ENCODE results near the gene PCNX1.
"Not testable (repeated sequence)": the region's sequence is repeated elsewhere in the genome, so short reads cannot be mapped to it uniquely, and the experiment has no call there.

The PCNX1 gene

GRCh38 chr14:70907176-70907995 is at the start of gene PCNX1:
Gene PCNX1, plus strand, starts transcription at chr14:70907459. Its CDS starts 392 bp downstream, at chr14:70907851.
- peak; percentile 89 for DNase-seq

DNA sequence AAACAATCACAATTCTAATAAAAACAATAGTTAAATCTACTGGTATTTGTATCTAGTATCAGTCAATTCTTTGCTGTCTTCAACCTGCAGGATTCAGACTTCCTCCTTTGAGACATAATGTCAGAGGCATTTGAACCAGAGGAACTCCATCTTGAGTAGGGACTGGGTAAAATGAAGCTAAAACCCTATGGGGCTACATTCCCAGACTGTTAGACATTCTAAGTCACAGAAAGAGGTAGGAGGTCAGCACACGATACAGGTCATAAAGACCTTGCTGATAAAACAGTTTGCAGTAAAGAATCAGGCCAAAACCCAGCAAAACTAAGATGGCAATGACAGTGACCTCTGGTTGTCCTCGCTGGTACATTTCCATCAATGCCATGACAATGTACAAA is 49.8 kb upstream of the PCNX1 start:
- DNase-seq = no peak

GRCh38 chr14:70858641-70859040 is 48.6 kb upstream of the PCNX1 start:
- no peak for DNase-seq

DNA sequence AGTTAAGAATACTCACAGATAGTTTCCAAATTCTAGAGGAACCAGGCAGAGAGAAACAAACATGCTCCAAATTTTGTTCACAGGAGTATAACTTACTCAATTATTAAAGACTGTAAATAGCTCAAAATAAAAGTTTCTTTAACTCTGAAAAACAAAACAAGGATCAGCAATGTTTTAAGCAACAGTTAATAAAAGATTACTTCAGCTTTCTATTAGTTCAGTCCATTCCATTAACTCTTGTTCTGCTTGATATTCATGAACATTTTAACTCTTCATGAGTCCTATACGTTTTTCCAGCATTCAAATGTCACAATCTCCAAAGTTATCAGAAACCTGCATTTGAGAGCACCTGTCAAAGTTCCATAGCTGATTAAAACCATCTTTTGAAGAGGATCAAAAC is 40.3 kb upstream of the PCNX1 start:
- DNase-seq = not testable (repeated sequence)

DNA sequence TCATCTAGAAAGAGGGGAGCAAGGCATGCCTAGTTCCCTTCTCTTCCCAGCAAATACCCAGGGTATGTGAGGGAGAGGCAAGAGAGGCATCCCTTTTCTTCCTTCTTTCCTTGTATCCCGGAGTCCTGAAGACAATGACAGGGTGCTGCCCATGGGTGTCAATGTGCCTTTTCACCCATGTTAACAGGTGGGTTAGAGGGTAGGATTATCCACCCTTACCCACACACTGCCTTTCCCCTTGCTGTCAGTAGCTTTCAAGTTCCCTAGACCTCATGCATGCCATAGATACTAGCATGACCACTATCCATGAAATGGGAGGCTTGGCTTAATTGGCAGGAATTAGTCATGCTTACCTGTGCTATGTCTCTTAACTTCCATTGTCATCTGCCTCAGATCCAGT is 36.3 kb upstream of the PCNX1 start:
- no peak for DNase-seq

DNA sequence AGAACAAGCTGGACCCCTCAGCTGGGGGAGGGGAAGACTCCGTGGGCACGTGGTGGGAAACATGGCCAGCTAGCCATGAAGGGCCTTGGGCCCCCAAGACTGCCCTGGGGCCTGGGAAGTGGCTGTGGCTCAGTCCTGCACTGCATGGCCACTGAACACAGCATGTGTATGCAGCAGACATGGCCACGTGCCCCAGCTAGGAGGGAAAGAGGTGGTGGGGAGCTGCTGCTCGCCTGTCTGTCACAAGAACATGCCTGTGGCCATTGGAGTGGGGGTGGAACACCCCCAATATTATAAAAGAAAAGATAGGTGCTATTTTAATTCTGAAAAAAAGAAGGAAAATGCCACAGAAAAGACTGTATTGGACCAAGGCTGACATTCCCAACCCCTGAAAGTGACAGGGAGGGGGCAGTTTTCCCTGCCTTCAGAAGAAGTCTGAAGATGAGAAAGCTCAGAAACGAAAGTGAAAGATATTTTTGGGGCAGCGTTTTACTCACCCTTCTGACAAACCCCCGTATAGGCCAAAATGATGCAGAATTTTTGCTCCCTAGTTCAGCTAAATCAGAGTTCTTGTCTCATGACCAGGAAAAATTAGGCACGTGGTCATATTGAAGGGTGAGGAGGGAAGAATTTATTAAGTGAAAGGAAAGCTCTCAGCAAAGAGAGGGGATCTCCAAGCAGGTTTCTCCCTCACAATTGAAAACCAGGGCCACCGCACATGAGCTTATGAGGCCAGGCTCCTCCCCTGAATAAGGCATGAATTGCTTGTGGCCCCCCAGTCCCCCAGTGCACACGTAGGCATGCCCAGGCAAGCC is 35.2 kb upstream of the PCNX1 start:
- no peak for DNase-seq

DNA sequence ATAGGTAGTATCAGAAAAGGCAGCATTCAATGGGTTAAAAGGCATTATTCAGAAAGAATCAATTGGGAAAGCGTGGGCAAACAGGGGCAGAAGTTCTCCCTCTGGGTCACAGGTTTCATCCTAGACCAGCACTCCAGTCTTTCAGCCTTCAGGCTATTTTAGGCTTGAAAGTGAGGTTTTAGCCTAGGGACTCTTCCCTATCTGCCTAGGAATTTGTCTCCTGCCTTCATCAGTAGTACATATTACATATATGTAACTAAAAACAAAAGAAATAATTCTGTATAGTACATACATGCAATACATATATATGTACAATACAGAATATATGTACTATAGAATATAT is 34.6 kb upstream of the PCNX1 start:
- no peak for DNase-seq

GRCh38 chr14:70873627-70874026 is 33.6 kb upstream of the PCNX1 start:
- DNase-seq = no peak

GRCh38 chr14:70875811-70876460 is 31.3 kb upstream of the PCNX1 start:
- not testable (repeated sequence) for DNase-seq

GRCh38 chr14:70879448-70879847 is 27.8 kb upstream of the PCNX1 start:
- no peak for DNase-seq

DNA sequence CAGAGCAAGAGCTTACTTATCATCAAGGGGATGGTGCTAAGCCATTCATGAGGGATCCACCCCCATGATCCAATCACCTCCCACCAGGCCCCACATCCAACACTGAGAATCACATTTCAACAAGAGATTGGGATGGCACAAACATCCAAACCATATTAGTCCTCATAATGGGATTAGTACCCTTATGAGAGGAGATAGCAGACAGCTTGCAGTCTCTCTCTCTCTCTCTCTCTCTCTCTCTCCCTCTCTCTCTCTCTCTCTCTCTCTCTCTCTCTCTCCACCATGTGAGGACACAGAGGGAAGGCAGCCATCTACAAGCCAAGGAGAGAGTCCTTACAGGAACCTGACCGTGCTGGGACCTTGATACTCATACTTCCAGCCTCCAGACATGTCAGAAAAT is 26.4 kb upstream of the PCNX1 start:
- DNase-seq = not testable (repeated sequence)

DNA sequence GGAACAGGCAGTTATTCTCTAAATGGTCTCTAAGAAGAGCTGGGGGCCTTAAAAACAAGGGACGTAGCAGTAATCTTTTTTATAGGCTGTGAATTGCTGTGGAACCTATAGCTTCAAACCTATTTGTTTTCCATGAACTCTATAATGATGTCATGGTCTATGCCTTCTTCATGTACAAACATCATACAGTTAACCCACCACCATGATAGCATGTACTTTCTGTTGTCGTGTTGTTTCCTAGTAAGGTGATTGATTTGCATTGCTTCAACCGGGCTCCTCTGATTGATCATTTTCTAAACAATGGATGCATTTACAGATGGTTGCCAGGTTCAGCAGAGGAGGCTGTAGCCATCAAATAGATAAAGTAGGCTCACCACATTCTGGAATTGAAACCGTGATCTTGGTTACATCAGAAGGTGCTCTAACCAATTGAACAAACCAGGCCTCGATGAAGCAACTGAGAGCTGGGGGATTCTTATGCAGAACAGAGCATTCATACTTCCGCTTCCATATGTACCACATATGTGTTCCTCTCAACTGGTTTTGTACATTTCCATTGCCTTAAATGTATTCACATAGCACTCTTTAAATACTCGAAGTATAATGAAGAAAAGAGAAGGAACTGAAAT is 25.6 kb upstream of the PCNX1 start:
- no peak for DNase-seq

DNA sequence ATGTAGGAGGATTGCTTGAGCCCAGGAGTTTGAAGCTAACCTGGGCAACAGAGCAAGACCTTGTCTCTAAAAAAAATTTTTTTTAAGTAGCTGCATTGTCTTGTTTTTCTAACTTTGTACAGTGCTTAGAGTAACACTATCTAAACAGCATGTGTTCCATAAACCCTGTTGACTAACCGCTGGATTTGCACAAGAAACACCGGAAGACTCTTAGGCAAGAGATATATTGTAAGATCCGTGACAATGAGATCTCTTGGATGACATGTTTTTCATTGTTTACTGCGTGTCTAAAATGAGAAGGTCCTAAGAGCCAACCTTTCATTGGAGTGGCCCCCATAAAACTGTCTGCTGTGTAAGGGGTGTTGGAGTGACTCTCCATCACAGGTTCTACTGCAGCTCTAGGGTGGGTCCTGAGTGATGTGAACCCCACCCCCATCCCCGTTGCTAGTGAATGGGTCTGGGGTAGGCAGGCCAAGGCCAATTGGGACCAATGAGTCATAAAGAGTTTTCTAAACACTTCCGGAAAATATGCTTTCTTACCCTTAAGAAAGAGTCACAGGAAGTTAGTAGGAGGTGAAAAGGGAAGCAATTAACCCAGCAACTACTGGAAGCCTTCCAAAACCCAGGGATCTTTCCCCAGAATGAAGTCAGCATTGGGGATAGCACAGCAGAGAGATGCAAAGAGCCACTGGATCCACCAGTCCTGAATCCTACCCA is 24.3 kb upstream of the PCNX1 start:
- DNase-seq = no peak

DNA sequence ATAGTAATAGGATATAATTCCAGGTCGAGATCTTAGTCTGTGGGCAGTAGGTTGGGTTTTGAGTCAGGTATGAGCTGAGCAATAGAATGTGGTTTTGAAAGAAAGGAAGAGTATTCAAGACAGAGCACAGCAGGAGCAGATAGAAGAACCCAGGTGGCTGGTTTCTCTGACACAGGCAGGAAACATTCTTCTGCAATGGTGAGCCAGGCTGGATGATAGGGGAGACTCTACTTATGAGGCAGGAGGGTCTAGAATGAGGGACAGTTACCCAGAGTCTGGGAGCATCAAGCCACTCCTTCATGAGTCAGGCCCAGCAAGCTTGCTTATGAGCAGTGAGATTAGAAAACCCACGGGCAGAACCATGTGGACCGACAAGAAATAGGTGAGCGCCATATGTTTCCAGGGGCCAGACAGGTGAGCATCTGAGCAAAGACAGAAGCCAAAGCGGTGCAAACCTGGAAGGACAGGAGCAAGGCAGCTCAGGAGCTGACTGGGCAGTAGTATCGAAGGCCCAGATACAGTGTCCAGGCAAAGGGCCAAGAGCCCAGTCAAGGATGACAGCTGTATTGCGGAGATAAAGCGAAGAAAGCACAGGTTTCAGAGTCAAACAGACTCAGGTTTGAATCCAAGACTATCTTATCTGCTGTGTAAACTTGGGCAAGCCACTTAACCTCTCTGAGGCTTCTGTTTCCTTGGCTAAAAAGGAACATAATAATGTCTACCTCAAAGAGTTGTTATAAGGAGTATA is 22.5 kb upstream of the PCNX1 start:
- DNase-seq = no peak

GRCh38 chr14:70885343-70886022 is 21.8 kb upstream of the PCNX1 start:
- DNase-seq = no peak

DNA sequence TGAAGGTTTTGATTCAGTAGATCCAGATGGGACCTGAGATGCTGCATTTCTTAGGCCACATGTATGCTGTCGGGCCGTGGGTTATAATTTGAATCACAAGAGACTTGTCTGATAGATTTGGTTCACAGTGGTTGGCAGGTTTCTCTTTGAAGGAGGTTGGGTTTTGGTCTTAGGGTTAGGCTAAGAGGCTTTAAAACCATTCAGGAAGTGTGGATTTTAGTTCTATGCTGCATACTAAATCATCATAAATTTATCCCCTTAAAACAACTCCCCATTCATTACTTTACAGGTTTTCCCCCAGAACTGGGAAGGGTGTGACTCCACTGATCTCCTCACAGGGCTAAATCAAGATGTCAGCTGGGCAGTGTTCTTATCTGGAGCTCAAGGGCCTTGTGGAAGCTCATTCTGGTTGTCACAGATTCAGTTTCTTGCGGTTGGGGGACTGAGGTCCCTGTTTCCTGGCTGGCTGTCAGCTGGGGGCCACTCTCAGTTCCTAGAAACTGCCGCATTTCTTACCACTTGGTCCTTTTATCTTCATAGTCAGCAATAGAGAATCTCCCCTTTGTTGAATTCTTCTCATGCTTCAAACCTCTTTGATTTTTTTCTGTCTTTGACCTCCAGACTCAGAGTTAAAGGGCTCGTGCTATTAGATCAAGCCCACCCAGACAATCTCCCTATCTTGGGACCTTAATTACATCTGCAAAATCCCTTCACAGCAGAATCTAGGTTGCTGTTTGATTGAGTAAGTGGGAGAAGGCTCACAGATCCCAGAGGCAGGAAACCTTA is 20.6 kb upstream of the PCNX1 start:
- DNase-seq = no peak

DNA sequence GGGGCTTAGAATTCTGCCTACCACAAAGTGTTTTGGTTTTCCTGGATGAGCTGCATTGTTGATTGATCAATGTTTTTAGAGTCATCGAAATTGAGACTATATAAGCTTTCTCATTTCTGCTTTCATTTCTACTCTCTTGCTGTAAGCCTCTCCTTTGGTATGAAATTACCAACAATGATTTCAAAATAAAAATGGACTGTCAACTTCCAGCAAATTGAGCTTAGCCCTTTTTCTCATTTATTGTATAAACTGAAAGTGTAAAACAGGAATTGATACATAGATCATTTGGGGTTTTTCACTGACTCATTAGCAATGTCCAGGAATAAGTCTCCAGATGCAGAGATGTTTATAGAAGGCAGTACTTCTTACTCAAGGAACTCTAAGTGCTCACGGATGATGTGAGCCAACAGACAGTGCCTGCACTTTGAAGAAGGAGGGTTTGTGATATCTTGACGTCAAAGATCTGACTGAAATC is 20.0 kb upstream of the PCNX1 start:
- DNase-seq = no peak

- DNase-seq = no peak
Measured at GRCh38 chr14:70887737-70888499, 19.3 kb upstream of the PCNX1 start.

DNA sequence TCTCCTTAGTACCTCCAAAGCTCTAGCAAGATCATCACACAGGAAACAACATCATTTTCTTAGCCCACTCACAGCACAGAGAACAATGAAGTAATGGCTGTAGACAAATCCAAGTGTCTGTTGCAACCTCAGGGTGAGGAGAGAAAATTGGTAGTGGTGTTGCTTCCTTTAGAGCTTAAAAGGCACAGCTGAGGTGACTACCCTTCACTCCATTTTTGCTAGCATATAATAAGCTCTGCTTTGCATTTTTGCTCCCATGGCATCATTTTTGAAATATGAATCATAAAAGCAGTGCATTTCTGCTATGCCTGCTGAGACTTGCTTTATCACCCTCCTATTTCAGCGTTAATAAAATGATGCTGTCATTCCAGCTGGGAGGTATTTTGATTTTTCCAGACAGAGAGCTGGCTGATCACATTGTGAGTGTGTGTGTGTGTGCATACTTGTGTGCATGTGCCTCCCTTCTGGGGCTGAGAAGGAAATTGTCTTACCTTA is 18.5 kb upstream of the PCNX1 start:
- DNase-seq = no peak
